Neural crest cell (in vitro differentiated cells): ENCODE results near the gene HMGCS2. TPM values are rescaled to one million over a fixed set of nuclear protein-coding genes. Genes with fewer than 3 reads are reported as not detected.

Experiments
- DNase-seq: peaks from one replicate; pipeline ENCODE4 v3.0.0; 2021; ENCODE audit warnings: low read depth, mixed read lengths, low spot score
- H3K27ac Mint-ChIP-seq: one replicate; pipeline ENCODE4 v1.8.0; 2021; ENCODE audit warnings: mild to moderate bottlenecking, mixed read lengths; ENCODE audit not compliant: unreplicated experiment
- H3K27me3 Mint-ChIP-seq: 2 replicates; pipeline ENCODE4 v1.8.0; 2021; ENCODE audit warnings: low read depth, mild to moderate bottlenecking, mixed read lengths
- H3K36me3 Mint-ChIP-seq: 2 replicates; pipeline ENCODE4 v1.8.0; 2021; ENCODE audit warnings: low read depth, mild to moderate bottlenecking, mixed read lengths
- H3K4me1 Mint-ChIP-seq: 2 replicates; pipeline ENCODE4 v1.8.0; 2021; ENCODE audit warnings: mixed read lengths
- H3K4me3 Mint-ChIP-seq: one replicate; pipeline ENCODE4 v1.8.0; 2021; ENCODE audit warnings: mild to moderate bottlenecking, mixed read lengths
- H3K9me3 Mint-ChIP-seq: 2 replicates; pipeline ENCODE4 v1.8.0; 2021; ENCODE audit warnings: mixed read lengths
- total RNA-seq: library from RNA; stranded (reverse); gene quantifications from 2 replicates; pipeline ENCODE4 v1.2.1, GENCODE V29; 2021
- TF ChIP-seq, protein P1 (sequence below): fragments of 200-600 bp; sonication (generic); conservative IDR thresholded peaks from 2 replicates; pipeline ENCODE4 v1.5.0; 2021; ENCODE audit warnings: antibody characterized with exemption, mild to moderate bottlenecking

HMGCS2 gene
- total RNA-seq, 1 donor from 2014 or later: not detected

DNA sequence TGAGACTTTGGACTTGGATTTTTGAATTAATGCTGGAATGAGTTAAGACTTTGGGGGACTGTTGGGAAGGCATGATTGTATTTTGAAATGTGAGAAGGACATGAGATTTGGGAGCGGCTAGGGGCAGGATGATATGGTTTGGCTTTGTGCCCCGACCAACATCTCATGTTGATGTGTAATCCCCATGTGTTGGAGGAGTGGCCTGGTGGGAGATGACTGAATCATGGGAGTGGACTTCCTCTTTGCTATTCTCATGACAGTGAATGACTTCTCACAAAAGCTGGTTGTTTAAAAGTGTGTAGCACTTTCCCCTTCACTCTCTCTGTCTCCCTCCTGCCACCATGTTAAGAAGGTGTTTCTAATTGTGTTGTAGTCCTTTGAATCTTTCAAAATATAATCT lies 66.3 kb downstream of the HMGCS2 start:
- H3K27me3 Mint-ChIP-seq: no peaks in the 10 kb centered on the region

DNA sequence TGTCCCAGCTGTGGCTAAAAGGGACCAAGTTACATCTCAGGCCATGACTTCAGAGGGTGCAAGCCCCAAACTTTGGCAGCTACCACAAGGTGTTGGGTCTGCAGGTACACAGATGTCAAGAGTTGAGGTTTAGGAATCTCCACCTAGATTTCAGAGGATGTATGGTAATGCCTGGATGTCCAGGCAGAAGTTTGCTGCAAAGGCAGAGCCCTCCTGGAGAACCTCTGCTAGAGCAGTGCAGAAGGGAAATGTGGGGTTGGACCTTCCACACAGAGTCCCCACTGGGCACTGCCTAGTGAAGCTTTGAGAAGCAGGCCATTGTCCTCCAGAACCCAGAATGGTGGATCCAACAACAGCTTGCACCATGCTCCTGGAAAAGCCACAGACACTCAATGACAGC lies 67.0 kb downstream of the HMGCS2 start:
- Mint-ChIP-seq H3K4me1 (no peaks in the 10 kb centered on the region), H3K4me3 (no peak overlapping the region), H3K27ac (no peak overlapping the region), H3K9me3 (peaks cover 22% of the 10 kb centered on the region), H3K36me3 (peaks cover 12% of the 10 kb centered on the region), H3K27me3 (no peaks in the 10 kb centered on the region)
- DNase-seq: no peak
- TF ChIP-seq, protein P1, sequence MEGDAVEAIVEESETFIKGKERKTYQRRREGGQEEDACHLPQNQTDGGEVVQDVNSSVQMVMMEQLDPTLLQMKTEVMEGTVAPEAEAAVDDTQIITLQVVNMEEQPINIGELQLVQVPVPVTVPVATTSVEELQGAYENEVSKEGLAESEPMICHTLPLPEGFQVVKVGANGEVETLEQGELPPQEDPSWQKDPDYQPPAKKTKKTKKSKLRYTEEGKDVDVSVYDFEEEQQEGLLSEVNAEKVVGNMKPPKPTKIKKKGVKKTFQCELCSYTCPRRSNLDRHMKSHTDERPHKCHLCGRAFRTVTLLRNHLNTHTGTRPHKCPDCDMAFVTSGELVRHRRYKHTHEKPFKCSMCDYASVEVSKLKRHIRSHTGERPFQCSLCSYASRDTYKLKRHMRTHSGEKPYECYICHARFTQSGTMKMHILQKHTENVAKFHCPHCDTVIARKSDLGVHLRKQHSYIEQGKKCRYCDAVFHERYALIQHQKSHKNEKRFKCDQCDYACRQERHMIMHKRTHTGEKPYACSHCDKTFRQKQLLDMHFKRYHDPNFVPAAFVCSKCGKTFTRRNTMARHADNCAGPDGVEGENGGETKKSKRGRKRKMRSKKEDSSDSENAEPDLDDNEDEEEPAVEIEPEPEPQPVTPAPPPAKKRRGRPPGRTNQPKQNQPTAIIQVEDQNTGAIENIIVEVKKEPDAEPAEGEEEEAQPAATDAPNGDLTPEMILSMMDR: no peak

More for the DNA sequence above, 66.3 kb downstream of the HMGCS2 start:
- TF ChIP-seq, protein P1: no peak
- peaks cover 22% of the 10 kb centered on the region for H3K9me3 Mint-ChIP-seq
- H3K36me3 Mint-ChIP-seq: peaks cover 12% of the 10 kb centered on the region
- H3K4me1 Mint-ChIP-seq: no peaks in the 10 kb centered on the region
- DNase-seq: no peak
- H3K4me3 Mint-ChIP-seq: no peak overlapping the region
- no peak overlapping the region for H3K27ac Mint-ChIP-seq

DNA sequence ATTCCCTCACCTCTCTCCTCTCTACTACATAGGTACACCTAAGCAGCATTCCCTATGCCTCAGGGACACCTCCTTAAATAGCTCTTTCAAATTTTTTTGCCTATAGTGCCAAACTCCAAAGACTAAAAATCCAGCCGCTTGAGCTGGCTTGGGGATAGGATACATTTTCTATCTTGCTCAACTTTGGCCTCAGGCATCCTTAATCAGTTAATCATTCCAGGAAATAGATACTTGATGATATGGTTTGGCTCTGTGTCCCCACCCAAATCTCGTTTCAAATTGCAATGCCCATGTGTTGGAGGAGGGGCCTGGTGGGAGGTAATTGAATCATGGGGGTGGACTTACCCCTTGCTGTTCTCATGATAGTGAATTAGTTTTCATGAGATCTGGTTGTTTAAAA lies 68.4 kb downstream of the HMGCS2 start:
- Mint-ChIP-seq H3K9me3 (peaks cover 20% of the 10 kb centered on the region), H3K36me3 (peaks cover 11% of the 10 kb centered on the region), H3K4me3 (no peak overlapping the region), H3K4me1 (no peaks in the 10 kb centered on the region), H3K27ac (no peak overlapping the region), H3K27me3 (no peaks in the 10 kb centered on the region)
- no peak for DNase-seq
- TF ChIP-seq, protein P1: no peak

Other genes starting within 250 kb of the HMGCS2 start
- 18.6 and 19.5 TPM in 2 replicates for gene ZNF697, start 120.6 kb downstream of the HMGCS2 start, total RNA-seq
- gene PHGDH, start 57.0 kb downstream of the HMGCS2 start, total RNA-seq: 330 and 365 TPM in 2 replicates
- gene REG4, start 42.6 kb upstream of the HMGCS2 start, total RNA-seq: not detected in 2 replicates
- not detected in 2 replicates for gene ADAM30, start 127.6 kb upstream of the HMGCS2 start, total RNA-seq